Stimulated activated naive CD8-positive, alpha-beta T cell treated with anti-CD3 and anti-CD28 coated beads, Interleukin-15, amount 100 ng/mL, for 72 hours (primary cell): ENCODE measurements around the gene CDH4.

Experiments used
- ATAC-seq: fragments of 150-1000 bp; cut with Tn5 transposase; 2 replicates; pipeline ENCODE4 v1.10.0; 2021; ENCODE audit warnings: mild to moderate bottlenecking, moderate library complexity
- DNase-seq, 2 donors: peaks; one replicate each; pipeline ENCODE4 v3.0.0; 2021 to 2022
- H3K27ac Mint-ChIP-seq, 2 donors: one replicate each; pipeline ENCODE4 v1.8.0; 2022; ENCODE audit warnings: mild to moderate bottlenecking in 2 of 2, mixed read lengths in 2 of 2, moderate library complexity in 2 of 2
- H3K27me3 Mint-ChIP-seq: one replicate; pipeline ENCODE4 v1.8.0; 2022; ENCODE audit warnings: mixed read lengths
- H3K4me1 Mint-ChIP-seq: one replicate; pipeline ENCODE4 v1.8.0; 2022; ENCODE audit warnings: mild to moderate bottlenecking, mixed read lengths
- H3K4me3 Mint-ChIP-seq, 2 donors: one replicate each; pipeline ENCODE4 v1.8.0; 2022; ENCODE audit warnings: mild to moderate bottlenecking in 2 of 2, mixed read lengths in 2 of 2, moderate library complexity in 1 of 2
- H3K9me3 Mint-ChIP-seq, 2 donors: one replicate each; pipeline ENCODE4 v1.8.0; 2022; ENCODE audit warnings: mixed read lengths in 2 of 2

CDH4 gene

DNA sequence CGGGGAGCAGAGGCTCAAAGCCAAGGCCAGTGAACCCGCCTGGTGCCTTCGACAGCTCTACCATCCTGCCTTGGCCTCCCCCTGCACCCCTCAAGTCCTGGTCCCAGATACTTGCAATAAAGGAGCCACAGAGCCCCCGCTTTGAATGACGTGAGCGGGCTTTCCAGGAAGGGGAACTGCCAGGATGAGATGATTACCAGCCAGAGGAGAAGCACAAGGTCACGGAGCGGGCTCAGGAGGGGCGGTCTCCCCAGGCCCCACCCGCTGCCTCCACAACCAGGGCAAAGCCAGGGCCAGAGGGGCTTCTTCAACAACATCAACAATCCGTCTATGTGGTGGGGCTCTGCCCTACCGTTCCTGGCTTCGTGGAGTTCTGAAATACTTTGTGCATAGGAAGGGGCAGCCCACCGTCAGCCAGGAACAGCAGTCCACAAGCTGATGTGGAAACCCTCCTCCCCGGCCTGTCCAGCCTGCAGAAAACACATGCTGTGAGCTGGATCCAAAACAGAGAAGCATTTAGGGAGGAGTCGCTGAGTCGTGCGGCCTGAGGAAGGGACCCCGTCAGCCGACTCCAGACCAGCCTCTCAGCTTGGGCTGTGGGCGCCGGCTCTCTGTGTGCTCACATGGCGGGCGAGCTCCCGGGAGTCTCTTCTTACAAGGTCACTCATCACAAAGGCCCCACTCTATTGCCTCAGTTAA, 392.5 kb downstream of the CDH4 start:
- Mint-ChIP-seq H3K27ac (no peak overlapping the region), H3K9me3 (peaks cover 0 to 11% of the 10 kb centered on the region in 2 donors), H3K4me1 (no peaks in the 10 kb centered on the region), H3K27me3 (no peaks in the 10 kb centered on the region), H3K4me3 (no peak overlapping the region)
- ATAC-seq (no peak), DNase-seq (no peak)

DNA sequence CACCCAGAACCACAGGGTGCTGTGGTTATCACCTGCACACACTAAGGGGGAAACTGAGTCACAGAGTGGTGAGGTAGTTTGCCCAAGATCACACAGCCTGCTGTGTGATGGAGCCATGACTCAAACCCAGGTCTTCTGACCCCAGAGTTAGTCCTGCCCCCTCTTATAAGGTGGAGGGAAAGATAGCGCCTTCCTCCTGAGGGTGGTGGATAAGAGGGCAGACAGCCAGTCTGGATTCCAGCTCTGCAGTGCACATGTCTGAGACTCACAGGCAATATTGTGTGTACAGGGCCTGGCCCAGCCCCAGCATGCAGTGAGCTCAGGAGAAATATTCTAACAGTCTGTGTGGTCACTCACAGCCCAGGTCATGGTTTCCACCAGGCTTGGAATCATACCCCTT, 393.7 kb downstream of the CDH4 start:
- ATAC-seq, result no peak
- Mint-ChIP-seq H3K9me3 (peaks cover 0 to 11% of the 10 kb centered on the region in 2 donors), H3K4me1 (no peaks in the 10 kb centered on the region), H3K4me3 (no peak overlapping the region), H3K27ac (no peak overlapping the region), H3K27me3 (no peaks in the 10 kb centered on the region)
- no peak for DNase-seq

- Mint-ChIP-seq H3K4me1 (no peaks in the 10 kb centered on the region), H3K9me3 (peaks cover 0 to 11% of the 10 kb centered on the region in 2 donors), H3K27ac (no peak overlapping the region), H3K27me3 (no peaks in the 10 kb centered on the region), H3K4me3 (no peak overlapping the region)
- DNase-seq (no peak), ATAC-seq (no peak)
Observed at GRCh38 chr20:61646453-61646852, 394.4 kb downstream of the CDH4 start.

DNA sequence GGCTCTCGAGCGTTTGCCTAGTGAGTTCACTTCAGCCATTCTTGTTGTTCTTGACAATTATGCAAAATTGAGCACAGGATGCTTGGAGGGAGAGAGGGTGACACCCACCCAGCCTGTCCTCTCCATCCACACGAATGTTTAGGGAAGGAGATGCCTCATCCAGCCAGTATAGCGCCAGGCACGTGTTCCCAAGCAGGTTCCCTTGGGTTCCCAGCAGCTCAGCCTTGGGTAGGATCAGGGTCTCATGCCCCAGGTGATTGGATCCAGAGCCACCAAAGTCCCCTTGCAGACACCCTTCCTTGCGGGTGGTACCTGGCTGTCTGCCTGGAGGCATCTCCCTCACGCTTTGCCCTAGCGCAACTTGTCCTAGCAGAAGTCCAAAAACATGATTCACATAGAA, 394.9 kb downstream of the CDH4 start:
- H3K4me1 Mint-ChIP-seq, result no peaks in the 10 kb centered on the region
- ATAC-seq, result no peak

DNA sequence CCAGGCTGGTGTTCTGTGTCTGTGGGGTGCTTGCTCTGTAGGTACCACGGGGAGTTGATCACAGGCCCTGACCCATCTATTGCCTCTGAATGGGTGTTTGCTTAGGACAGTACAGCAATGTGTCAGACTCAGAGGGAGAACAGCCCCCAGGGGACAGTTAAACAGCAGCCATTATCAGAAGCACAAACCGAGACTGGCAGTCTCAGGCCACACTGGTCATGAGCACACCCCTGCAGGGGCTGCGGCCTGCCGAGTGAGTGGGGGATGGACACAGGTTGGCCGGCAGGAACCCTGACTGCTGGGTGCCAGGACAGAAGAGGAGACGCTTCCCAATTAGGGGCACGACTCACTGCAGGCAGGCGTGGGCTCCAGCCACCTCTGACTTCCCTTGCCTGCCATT, 395.6 kb downstream of the CDH4 start:
- Mint-ChIP-seq H3K4me3 (no peak overlapping the region), H3K9me3 (peaks cover 0 to 4% of the 10 kb centered on the region in 2 donors), H3K27me3 (no peaks in the 10 kb centered on the region), H3K27ac (no peak overlapping the region), H3K4me1 (no peaks in the 10 kb centered on the region)
- no peak for ATAC-seq
- DNase-seq, result no peak

More for the DNA sequence above, 394.9 kb downstream of the CDH4 start:
- Mint-ChIP-seq H3K4me3 (no peak overlapping the region), H3K27ac (no peak overlapping the region), H3K27me3 (no peaks in the 10 kb centered on the region), H3K9me3 (peaks cover 0 to 11% of the 10 kb centered on the region in 2 donors)
- no peak for DNase-seq

GRCh38 chr20:61649105-61649859, 397.2 kb downstream of the CDH4 start:
- H3K9me3 Mint-ChIP-seq, result no peaks in the 10 kb centered on the region
- H3K27me3 Mint-ChIP-seq, result no peaks in the 10 kb centered on the region
- H3K27ac Mint-ChIP-seq, result no peak overlapping the region

GRCh38 chr20:61649860-61650162, 397.8 kb downstream of the CDH4 start:
- no peaks in the 10 kb centered on the region for H3K9me3 Mint-ChIP-seq
- peak overlapping the region in 1 of 2 donors; percentile 6 for H3K27ac Mint-ChIP-seq
- no peak overlapping the region for H3K4me3 Mint-ChIP-seq
- no peaks in the 10 kb centered on the region for H3K27me3 Mint-ChIP-seq
- ATAC-seq, result no peak
- no peak for DNase-seq
- no peaks in the 10 kb centered on the region for H3K4me1 Mint-ChIP-seq

More at GRCh38 chr20:61649105-61649859, 397.2 kb downstream of the CDH4 start:
- no peak for DNase-seq
- no peak for ATAC-seq
- Mint-ChIP-seq H3K4me1 (no peaks in the 10 kb centered on the region), H3K4me3 (no peak overlapping the region)

DNA sequence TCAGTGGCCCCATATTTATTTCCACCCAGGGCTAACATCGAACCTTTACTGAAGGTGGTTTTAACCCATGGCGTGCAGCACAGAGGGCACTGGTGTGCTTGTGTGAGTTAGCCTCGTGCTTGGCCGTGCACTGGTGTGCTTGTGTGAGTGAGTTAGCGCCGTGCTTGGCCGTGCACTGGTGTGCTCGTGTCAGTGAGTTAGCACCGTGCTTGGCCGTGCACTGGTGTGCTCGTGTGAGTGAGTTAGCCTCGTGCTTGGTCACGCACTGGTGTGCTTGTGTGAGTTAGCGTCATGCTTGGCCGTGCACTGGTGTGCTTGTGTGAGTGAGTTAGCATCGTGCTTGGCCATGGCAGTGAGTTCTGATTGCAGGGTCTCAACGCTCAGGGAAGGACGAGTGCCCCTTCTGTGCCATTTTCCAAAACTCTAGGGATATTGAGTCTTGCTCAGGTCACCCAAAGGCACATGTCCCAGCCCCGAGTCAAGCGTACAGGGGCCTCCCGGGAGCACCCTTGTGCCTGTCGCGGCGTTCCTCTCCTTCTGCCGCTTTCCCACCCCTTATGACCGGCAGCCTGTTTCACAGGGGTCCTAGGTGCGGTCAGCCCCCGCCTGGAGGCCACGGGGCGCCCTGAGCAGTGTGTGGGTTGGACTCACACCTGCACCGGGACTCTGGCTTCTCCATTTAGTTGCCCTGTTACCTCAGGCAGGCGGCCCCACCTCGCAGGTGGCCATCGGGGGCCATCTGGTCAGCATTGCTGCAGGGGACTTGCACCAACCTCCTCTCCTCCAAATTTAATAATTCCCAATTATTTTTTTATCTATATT, 399.1 kb downstream of the CDH4 start:
- Mint-ChIP-seq H3K27me3 (no peaks in the 10 kb centered on the region), H3K27ac (no peak overlapping the region), H3K9me3 (no peaks in the 10 kb centered on the region), H3K4me1 (no peaks in the 10 kb centered on the region), H3K4me3 (no peak overlapping the region)
- ATAC-seq (no peak), DNase-seq (no peak)

DNA sequence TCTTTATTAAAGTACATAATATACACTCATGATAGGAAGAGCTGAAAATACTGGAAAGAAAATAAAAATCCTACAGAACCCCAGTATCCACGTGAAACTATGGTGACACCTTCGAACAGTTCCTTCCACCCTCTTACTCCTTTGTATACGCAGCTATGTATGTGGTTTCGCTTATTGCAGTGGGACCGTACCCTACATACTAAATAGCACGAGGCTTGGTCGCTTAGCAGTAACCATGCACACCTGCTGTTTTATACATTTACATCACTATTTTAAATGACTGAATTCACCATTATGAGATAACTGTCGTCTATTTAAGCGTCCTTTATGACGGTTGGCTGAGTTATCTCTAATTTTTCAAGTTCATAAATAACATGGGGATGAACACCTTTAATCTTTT, 400.1 kb downstream of the CDH4 start:
- Mint-ChIP-seq H3K9me3 (no peaks in the 10 kb centered on the region), H3K27me3 (no peaks in the 10 kb centered on the region), H3K27ac (no peak overlapping the region), H3K4me3 (no peak overlapping the region), H3K4me1 (no peaks in the 10 kb centered on the region)
- no peak for DNase-seq
- ATAC-seq, result no peak

- Mint-ChIP-seq H3K4me1 (no peaks in the 10 kb centered on the region), H3K4me3 (no peak overlapping the region), H3K27ac (no peak overlapping the region), H3K27me3 (no peaks in the 10 kb centered on the region), H3K9me3 (no peaks in the 10 kb centered on the region)
- DNase-seq (no peak), ATAC-seq (no peak)
Observed at GRCh38 chr20:61654726-61655125, 402.7 kb downstream of the CDH4 start.

- Mint-ChIP-seq H3K4me1 (no peaks in the 10 kb centered on the region), H3K9me3 (no peaks in the 10 kb centered on the region), H3K4me3 (no peak overlapping the region), H3K27ac (no peak overlapping the region), H3K27me3 (no peaks in the 10 kb centered on the region)
- ATAC-seq (no peak), DNase-seq (no peak)
Observed at GRCh38 chr20:61655591-61655990, 403.5 kb downstream of the CDH4 start.

GRCh38 chr20:61656198-61656597, 404.1 kb downstream of the CDH4 start:
- Mint-ChIP-seq H3K4me3 (no peak overlapping the region), H3K27me3 (no peaks in the 10 kb centered on the region), H3K4me1 (no peaks in the 10 kb centered on the region), H3K27ac (no peak overlapping the region), H3K9me3 (no peaks in the 10 kb centered on the region)
- ATAC-seq, result peak; percentile 39
- no peak for DNase-seq

DNA sequence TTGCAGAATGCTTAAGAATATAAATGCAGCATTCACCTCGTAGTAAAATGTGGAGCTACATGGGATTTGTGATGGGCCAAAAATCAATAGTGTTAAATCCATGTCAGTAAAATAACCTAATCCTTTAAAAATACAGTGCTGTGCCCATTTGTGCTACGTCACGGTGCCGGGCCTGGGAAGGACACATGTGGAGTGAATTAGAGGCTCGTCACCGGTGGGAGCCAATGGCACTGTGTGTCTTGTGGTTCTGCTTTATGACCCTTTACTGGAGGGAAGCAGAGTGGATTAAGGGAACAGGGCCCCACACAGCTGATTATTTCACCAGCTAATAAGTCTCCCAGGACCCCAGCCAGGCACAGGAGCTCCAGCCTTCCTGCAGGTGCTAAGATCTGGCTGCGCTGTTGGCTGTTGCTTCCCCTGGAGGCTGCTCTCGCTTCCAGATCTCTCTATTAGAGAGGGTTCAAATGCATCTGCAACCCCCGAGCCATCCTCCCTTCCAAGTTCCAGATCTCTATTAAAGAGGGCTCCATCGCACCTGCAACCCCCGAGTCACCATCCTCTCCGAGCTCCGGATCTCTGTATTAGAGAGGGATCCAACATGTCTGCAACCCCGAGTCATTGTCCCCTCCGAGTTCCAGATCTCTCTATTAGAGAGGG, 405.8 kb downstream of the CDH4 start:
- no peaks in the 10 kb centered on the region for H3K9me3 Mint-ChIP-seq
- H3K4me1 Mint-ChIP-seq, result no peaks in the 10 kb centered on the region
- no peak overlapping the region for H3K4me3 Mint-ChIP-seq
- no peak for DNase-seq
- no peak for ATAC-seq
- no peaks in the 10 kb centered on the region for H3K27me3 Mint-ChIP-seq
- H3K27ac Mint-ChIP-seq, result no peak overlapping the region

- Mint-ChIP-seq H3K9me3 (no peaks in the 10 kb centered on the region), H3K4me1 (no peaks in the 10 kb centered on the region), H3K27ac (no peak overlapping the region), H3K4me3 (no peak overlapping the region), H3K27me3 (no peaks in the 10 kb centered on the region)
- ATAC-seq, result no peak
- DNase-seq, result no peak
Observed at GRCh38 chr20:61658563-61658962, 406.5 kb downstream of the CDH4 start.

DNA sequence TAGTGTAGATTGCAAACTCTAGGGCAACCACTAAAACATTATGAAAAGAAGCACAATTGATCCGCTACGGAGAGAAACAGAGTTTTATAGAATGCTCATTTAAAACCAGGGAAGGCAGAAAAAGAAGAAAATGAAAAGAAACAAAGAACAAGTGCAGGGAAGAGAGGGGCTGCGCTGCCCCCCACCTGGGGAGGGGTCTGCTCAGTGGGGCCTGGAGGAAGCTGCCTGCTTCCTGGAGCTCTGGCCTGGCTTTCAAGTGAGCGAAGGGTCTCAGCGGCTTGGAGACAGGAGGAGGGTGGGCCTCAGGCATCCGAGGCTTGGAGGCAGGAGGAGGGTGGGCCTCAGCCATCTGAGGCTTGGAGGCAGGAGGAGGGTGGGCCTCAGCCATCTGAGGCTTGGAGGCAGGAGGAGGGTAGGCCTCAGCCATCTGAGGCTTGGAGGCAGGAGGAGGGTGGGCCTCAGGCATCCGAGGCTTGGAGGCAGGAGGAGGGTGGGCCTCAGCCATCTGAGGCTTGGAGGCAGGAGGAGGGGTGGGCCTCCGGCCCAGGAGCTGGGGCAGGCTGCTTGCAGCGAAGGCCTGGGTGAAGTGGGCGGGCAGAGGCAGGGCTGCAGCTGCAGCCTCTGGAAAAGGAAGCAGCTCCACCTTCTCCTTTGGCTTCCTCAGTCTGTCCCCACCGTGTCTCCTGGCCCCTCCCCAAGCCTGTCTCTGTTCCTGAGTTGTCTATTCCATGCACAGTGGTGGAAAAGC, 407.4 kb downstream of the CDH4 start:
- Mint-ChIP-seq H3K27ac (no peak overlapping the region), H3K4me3 (no peak overlapping the region), H3K4me1 (no peaks in the 10 kb centered on the region), H3K27me3 (no peaks in the 10 kb centered on the region), H3K9me3 (no peaks in the 10 kb centered on the region)
- DNase-seq (no peak), ATAC-seq (no peak)
